PC-3 (cell line): ENCODE data around the gene PCED1A.

Experiments used
- EZH2 ChIP-seq: fragments of 300-600 bp; sonication (generic); IDR thresholded peaks from one replicate; pipeline ENCODE4 v1.6.1; 2017; ENCODE audit warnings: antibody characterized with exemption, mild to moderate bottlenecking, low read length; ENCODE audit not compliant: unreplicated experiment
- TF ChIP-seq, protein P1 (sequence below): fragments of 300-600 bp; sonication (generic); conservative IDR thresholded peaks from 2 replicates; pipeline ENCODE4 v1.5.1; 2017; ENCODE audit warnings: antibody characterized with exemption, low read depth, mild to moderate bottlenecking, low read length

DNA sequence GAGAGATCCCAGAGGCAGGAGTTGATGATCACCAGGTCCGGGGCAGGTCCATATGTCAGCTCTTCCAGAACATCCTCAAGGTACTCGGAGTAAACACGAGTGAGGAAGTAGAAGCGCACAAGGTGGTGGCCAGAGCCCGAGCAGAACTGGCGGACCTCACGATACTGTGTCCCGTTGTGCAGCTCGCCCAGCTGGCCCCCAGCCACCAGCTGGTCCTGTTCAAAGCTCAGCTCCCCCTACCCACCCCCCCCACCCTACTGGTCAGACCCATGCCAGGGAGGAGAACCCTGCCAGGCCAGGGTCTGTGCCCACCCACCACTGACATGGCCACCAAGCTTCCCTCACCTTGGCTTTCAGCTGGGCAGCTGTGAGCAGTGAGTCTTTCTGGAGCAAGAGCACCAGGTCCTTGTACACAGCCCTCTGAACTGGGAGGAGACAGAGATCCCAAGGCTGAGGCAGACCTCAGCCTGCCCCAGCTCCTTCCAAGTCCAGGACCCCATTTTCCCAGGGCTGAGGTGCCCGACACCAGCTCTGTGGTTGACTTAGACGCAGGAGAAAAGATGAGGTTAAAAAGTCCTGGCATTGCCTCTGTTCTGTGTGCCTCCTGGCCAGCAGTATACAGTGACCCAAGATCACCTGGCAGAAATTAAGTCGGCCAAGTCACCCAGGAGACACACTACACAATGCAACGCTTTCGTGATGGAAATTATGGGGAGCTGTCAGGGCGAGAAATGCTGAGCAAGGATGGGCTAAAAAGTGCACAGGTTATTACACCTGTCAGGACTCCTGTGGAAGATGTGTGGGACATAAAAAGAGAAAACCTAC, 1.4 kb downstream of the PCED1A start:
- TF ChIP-seq EZH2: no peak
- TF ChIP-seq, protein P1, sequence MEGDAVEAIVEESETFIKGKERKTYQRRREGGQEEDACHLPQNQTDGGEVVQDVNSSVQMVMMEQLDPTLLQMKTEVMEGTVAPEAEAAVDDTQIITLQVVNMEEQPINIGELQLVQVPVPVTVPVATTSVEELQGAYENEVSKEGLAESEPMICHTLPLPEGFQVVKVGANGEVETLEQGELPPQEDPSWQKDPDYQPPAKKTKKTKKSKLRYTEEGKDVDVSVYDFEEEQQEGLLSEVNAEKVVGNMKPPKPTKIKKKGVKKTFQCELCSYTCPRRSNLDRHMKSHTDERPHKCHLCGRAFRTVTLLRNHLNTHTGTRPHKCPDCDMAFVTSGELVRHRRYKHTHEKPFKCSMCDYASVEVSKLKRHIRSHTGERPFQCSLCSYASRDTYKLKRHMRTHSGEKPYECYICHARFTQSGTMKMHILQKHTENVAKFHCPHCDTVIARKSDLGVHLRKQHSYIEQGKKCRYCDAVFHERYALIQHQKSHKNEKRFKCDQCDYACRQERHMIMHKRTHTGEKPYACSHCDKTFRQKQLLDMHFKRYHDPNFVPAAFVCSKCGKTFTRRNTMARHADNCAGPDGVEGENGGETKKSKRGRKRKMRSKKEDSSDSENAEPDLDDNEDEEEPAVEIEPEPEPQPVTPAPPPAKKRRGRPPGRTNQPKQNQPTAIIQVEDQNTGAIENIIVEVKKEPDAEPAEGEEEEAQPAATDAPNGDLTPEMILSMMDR: no peak
